Fibroblast of skin of right quadriceps (primary cell): ENCODE measurements around the gene FRMD8.

Experiments
- DNase-seq: peaks from one replicate; pipeline ENCODE4 v3.0.0-alpha.2; 2013

The FRMD8 gene

GRCh38 chr11:65459552-65459951 is 73.1 kb downstream of the FRMD8 start:
- no peak for DNase-seq
